ENCODE measurements around the gene DPP9.
"Not testable (repeated sequence)": the region's sequence is repeated elsewhere in the genome, so short reads cannot be mapped to it uniquely, and the experiment has no call there.

DPP9 gene

DNA sequence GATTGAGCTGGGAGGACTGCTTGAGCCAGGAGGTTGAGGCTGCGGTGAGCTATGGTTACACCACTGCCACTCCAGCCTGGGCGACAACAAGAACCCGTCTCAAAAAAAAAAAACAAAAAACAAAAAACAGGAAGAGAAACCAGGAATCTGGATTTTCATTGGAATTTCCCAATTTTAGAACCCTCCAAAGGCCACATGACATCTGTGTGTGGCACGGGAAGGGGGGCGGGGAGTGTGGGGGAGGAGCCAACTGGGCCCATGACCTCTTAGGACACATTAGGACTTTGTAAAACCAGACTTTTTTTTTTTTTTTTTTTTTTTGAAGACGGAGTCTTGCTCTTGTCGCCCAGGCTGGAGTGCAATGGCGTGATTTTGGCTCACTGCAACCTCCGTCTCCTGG, 32.3 kb downstream of the DPP9 start:
- in situ Hi-C loops (cut with MboI; ENCODE audit: low sequenced_read_pairs), result no loop called here

DNA sequence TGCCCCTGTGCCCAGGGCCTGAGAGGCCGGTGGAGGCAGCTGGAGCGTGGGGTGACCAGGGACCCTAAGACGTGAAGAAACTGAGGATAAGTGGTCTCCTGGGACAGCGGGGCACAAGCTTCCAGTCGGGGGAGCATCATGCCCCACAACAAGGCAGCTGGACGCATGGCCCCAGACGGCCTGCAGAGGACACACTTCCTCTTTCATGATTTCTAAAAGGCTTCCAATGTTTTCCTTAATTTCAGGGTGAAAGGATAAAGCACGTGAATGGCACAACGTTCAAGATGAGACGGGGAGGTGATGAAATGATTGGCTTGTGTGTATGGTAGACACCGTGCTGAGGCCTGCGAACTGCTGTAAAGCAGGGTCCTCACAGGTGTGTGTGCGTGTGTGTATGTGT, 33.3 kb downstream of the DPP9 start:
- in situ Hi-C loops (cut with MboI; ENCODE audit: low sequenced_read_pairs), result no loop called here

GRCh38 chr19:4689403-4689802, 34.2 kb downstream of the DPP9 start:
- in situ Hi-C loops (cut with MboI; ENCODE audit: low sequenced_read_pairs), result no loop called here

DNA sequence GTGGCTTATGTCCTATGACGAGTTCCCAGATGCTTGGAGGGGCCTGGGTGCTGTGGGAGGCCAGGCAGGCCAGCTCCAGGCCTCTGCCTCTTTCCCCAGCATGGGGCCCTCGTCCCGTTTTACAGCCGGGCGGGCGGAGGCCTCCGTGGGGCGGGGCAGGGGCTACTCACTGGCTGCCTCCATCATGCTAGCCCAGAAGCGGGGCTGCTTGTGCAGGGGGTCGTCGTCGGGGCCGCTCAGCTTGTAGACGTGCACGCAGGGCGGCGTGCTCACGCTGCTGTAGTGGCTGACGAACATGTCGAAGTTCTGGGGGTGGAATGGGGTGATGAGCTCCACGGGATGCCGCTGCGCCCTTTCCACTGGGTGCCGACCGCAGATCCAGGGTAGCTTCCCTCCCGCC, 35.1 kb downstream of the DPP9 start:
- in situ Hi-C loops (cut with MboI; ENCODE audit: low sequenced_read_pairs), result no loop called here

DNA sequence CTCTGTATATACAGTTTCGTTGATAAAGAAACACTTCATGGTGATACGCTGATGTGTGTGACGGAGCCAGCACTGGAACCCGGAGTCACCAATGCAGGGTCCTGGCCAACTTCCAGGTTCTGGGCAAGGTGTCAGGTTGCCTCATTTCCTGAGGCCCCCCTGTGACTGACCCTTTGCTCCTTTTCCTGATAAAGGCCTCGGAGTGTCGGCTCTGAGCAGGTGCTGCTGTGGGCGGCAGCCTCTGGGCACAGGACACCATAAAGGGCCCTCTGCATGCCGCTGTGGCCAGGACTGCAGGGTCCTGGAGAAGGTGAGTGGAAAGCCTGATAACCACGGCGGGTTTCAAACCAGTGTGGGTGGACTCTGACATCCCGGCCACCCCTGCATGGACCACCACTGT, 36.2 kb downstream of the DPP9 start:
- in situ Hi-C loops (cut with MboI; ENCODE audit: low sequenced_read_pairs), result no loop called here

DNA sequence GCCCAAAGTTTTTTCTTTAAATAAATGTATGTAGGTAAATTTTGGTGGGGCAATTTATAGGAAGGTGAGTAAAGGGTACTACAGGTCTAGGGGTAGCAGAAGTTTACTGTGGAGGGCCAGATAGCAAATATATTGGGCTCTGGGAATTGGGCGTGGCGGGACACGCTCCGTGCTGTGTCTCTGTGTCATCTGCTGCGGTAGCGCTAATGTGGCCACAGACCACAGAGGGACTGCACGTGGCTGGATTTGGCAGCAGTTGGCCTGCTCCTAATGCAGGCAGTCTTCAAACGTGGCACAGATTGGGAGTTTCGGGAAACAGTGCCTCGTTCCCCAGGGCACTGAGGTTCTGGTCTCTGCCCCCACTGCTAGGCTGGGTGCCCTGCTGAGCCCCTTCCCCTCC, 36.9 kb downstream of the DPP9 start:
- in situ Hi-C loops (cut with MboI; ENCODE audit: low sequenced_read_pairs), result no loop called here

DNA sequence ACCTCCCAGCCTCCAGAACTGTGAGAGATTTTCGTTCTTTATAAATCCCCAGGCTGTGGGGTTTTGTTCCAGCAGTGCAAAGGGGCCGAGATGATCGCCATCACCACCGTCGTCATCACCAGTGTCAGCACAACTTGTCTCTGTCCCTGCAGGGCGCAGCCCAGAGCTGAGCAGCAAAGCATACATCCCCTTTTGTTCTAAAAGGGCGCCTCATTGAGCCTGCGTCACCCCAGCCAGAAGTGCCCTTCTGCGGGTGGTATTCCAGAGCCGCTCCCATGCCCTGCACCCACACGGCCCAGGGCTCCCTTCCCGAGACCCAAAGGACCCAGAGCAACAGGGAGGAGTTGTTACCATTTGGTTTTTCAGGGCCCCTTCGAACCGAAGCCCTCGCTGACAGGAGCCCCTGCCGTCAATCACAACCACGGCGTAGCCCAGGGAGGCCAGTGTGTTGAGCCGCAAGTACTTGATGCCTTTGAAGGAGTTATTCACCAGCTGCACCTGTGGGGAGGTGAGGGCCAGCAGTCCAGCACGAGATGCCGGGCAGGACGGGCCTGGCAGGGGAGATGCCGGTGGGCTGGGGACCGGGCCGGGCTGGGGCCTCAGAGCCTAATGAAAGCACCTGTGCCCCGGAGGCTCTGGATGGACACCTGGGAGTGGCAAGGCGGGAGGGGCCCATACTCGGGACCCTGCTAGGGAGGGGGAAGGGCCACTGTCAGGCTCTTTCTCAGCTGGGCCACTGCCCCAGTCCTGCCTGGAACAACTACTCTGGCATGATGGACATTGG, 39.1 kb downstream of the DPP9 start:
- in situ Hi-C loops (cut with MboI; ENCODE audit: low sequenced_read_pairs), result no loop called here

- in situ Hi-C loops (cut with MboI; ENCODE audit: low sequenced_read_pairs), result no loop called here
Measured at GRCh38 chr19:4682417-4683200, 41.0 kb downstream of the DPP9 start.

DNA sequence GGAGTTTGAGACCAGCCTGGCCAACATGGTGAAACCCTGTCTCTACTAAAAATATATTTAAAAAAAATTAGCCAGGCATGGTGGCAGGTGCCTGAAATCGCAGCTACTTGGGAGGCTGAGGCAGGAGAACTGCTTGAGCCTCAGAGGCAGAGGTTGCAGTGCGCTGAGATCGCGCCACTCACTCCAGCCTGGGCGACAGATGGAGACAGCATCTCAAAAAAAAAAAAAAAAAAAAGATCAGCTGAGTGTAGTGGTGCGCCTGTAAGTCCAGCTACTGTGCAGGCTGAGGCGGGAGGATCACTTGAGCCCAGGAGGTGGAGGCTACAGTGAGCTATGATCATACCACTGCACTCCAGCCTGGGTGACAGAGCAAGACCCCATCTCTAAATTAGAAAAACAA, 43.6 kb downstream of the DPP9 start:
- in situ Hi-C loops (cut with MboI; ENCODE audit: low sequenced_read_pairs), result not testable (repeated sequence)

DNA sequence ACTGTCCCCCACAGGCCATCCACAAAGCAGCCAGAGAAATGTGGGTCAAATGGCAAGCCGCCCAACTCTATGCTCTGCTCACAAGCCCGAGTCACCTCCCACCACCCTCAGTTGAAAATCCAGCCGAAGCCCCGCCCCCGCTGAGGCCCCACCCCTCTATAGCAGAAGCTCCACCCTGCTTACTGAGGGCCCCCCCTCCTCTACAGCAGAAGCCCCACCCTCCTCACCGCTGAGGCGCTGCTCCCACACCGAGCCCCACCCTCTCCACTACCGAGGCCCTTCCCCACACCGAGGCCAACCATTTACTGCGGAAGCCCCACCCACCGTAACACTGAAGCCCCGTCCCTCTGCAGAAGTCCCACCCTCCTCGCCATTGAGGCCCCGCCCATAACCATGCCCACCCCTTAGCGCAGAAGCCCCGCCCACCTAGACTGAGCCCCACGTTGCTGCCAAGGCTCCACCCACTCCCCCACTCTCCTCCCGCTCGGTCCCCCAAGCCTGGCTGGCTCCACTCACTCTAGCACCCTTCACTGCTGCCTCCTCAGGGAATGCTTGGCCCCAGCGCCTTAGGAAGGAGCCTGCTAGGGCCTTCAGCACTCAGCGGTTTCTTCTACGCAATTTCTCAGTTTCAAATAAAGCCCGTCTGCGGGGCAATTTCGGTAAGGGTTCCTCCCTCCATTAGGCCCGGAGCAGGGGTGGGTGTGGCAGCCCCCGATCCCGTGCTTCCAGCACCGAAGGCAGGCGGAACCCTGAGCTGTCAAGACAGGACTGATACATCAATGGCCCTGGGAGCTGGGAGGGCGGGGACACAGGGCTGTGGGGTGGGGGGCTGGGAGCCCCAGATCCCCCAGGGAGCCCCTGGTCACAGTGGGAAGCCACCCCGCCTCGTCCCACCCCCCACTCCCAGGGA, 44.5 kb downstream of the DPP9 start:
- in situ Hi-C loops (cut with MboI; ENCODE audit: low sequenced_read_pairs), result no loop called here

DNA sequence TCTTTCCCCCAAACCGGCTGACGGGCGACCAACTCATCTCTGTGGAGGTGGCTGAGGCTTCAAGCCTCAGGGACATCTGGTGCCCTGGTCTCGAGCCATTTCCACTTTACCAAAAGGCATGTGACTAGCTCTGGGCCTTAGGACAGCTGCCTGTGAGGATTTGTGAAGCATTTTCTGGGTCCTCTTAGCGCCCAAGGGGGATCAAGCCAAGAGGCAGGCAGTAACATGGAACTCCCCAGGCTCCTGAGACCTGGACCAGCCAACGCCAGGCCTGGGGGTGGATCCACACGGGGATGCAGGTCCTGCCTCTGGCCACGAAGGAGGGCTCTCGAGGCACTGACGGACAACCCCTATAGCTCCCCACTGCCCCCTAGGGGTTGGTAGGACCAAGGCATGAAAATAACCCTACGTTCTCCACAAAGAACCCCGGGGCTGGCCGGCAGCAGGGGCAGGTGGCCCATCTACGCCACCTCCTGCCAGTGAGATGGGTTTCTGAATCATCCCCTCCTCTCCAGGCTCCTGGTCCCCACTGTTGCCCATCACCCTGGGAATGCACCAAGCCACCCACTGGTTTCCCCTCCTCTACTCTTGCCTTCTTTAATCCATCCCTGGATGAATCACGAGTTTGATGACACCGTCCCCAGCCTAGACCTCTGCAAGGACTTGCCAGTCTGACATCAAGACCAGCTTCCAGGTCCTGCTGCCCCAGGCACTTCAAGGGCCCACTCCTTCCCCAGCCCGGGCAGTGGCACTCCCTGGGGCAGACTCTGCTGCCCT, 46.5 kb downstream of the DPP9 start:
- in situ Hi-C loops (cut with MboI; ENCODE audit: low sequenced_read_pairs), result no loop called here

DNA sequence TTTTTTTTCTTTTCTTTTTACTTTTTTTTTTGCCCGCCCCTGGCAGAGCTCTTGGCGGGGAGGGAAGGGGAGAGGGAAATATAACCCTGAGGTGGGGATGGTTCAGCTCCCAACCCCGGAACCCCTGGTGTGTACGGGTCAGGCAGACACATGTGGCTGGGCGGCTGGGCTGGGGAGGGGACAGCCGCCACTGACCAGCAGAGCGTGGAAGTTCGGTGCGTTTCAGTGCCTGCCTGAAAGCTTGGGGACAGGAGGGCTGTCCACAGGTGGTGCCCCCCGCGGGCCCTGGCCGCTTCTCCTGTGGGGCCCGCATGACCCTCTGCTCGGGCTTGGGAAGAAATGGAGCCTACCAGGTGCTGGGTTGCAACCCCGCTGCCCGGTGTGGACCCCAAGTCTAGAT, 48.3 kb downstream of the DPP9 start:
- in situ Hi-C loops (cut with MboI; ENCODE audit: low sequenced_read_pairs), result no loop called here

GRCh38 chr19:4673726-4674125, 49.9 kb downstream of the DPP9 start:
- in situ Hi-C loops (cut with MboI; ENCODE audit: low sequenced_read_pairs), result no loop called here

- in situ Hi-C loops (cut with MboI; ENCODE audit: low sequenced_read_pairs), result no loop called here
Measured at GRCh38 chr19:4673216-4673615, 50.4 kb downstream of the DPP9 start.

DNA sequence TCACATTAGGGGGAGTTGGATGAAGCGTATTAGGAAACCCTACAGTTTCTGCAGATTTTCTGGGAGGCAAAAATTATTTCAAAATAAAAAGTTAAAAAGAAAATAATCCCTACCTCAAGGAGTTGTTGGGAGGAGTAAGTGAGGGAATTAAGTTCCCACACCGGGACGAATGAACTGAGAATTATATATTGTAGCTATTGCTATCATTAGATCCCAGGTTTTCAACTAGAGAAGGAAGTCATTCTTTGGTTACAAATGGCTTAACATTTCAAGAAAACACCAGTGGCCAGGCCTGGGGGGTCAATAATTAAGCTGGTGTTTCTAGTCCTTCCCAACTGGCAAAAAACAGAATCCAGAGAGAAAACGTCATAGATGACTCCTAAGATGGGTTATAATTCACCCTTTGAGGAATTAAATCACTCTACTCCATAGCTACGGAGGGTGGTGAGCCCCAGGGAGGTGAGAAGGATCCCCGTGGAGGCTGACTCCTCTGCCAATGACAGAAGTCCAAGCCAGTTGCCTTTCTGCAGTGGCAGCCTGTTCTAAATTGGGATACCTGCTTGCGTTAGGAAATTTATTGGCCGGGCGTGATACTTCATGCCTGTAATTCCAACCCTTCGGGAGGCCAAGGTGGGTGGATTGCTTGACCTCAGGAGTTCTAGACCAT, 52.3 kb downstream of the DPP9 start:
- in situ Hi-C loops (cut with MboI; ENCODE audit: low sequenced_read_pairs), result no loop called here

- in situ Hi-C loops (cut with MboI; ENCODE audit: low sequenced_read_pairs), result no loop called here
Measured at GRCh38 chr19:4669723-4670480, 53.7 kb downstream of the DPP9 start, which contains the start of gene MYDGF. Gene MYDGF (minus strand): TSS chr19:4670342. CDS start chr19:4670334, 8 bp downstream.

DNA sequence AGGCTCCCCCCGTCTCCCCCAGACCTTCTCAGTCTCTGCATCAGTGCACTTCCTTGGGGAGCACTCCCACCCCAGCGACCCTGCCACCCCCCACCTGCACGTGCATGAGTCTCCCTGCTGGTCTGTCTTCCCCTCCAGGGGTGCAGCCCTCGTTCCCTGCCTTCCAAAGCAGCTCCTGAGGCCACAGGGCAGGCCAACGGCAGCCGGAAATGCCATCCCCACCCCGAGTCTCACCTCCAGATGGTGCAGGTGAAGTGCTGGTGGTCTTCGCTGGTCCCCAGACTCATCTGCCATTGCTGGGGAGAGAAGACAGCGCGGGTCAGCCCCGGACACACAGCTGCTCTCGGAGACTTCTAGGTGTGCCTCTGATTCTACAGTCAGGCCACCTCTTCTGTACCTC, 59.0 kb downstream of the DPP9 start:
- in situ Hi-C loops (cut with MboI; ENCODE audit: low sequenced_read_pairs), result no loop called here

DNA sequence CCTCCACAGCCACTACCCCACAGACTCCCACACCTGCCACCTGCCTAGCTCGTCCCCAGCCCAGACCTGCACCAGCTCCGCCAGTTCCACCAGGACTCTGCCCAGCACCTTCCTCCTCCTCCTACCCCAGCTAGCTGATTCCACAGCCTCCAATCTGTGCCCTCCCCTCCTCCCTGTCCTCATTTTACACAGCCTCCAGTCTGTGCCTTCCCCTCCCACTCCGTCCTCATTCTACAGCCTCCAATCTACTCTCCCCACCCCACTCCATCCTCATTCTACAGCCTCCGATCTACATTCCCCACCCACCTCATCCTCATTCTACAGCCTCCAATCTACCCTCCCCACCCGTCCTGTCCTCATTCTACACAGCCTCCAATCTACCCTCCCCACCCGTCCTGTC, 60.8 kb downstream of the DPP9 start:
- in situ Hi-C loops (cut with MboI; ENCODE audit: low sequenced_read_pairs), result no loop called here

DNA sequence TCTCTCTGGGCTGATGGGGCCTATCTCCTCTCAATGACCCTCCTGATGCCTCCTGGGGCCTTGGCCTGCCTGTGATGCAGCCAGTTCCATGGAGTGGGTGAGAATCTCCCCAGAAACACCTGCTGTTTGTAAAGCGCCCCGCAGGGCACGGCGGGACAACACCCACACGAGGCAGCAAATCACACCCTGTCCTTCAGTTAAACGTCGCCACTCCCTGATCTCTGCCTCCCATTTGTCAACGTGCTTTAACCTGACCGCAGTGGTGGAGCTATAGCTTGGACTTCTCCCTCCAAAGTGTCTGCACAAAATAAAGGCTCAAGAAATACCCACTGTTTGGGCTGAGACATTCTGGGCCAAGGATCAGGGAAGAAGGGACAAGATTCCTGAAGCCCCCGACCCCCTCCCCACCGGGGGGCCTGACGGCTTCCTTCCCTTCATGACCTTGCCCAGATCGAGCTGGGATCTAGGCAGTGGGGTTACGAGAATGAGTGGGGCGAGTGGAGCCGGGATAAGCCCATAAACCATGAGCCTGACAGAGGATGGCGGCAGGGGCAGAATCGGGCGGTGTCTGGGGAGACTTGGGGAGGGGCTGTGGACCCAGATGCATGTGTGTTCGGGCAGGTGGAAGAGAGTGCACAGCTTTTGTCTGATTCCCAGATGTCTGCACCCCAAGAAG, 61.5 kb downstream of the DPP9 start:
- in situ Hi-C loops (cut with MboI; ENCODE audit: low sequenced_read_pairs), result no loop called here
